SU-DHL-6 (cell line): ENCODE measurements around the gene APBA2.

Source experiments
- H2AFZ ChIP-seq: fragments of 200-600 bp; sonication (generic); 2 replicates; pipeline ENCODE4 v1.6.1; 2014; ENCODE audit warnings: low read depth, mild to moderate bottlenecking, moderate library complexity, mixed read lengths, antibody characterized with exemption, low read length; ENCODE audit not compliant: severe bottlenecking
- H3F3A ChIP-seq: fragments of 200-600 bp; shearing (Covaris generic); 2 replicates; pipeline ENCODE4 v1.6.0; 2016; ENCODE audit warnings: antibody characterized with exemption, mild to moderate bottlenecking; ENCODE audit not compliant: insufficient read depth
- H3K27ac ChIP-seq: fragments of 200-600 bp; sonication (generic); 2 replicates; pipeline ENCODE4 v1.5.1; 2016; ENCODE audit warnings: low read depth, mild to moderate bottlenecking, low read length, moderate library complexity, mixed read lengths
- H3K27me3 ChIP-seq: fragments of 200-600 bp; sonication (generic), shearing (Covaris generic); 2 replicates; pipeline ENCODE4 v1.6.0; 2014; ENCODE audit warnings: mild to moderate bottlenecking, low read length
- H3K36me3 ChIP-seq: fragments of 200-600 bp; sonication (generic); 2 replicates; pipeline ENCODE4 v1.6.1; 2014; ENCODE audit warnings: mild to moderate bottlenecking, low read length, mixed read lengths
- H3K4me2 ChIP-seq: fragments of 300-600, 200-600 bp; shearing (Covaris generic), sonication (generic); 2 replicates; pipeline ENCODE4 v1.6.0; 2014; ENCODE audit warnings: low read length, low read depth, mild to moderate bottlenecking; ENCODE audit not compliant: poor library complexity, severe bottlenecking
- H3K4me3 ChIP-seq: fragments of 200-600 bp; sonication (generic); 2 replicates; pipeline ENCODE4 v1.5.1; 2014; ENCODE audit warnings: antibody characterized with exemption, low read length, mild to moderate bottlenecking, mixed read lengths; ENCODE audit not compliant: insufficient read depth, poor library complexity, severe bottlenecking
- H3K79me2 ChIP-seq: fragments of 200-600 bp; sonication (generic); 2 replicates; pipeline ENCODE4 v1.6.1; 2014; ENCODE audit warnings: mild to moderate bottlenecking, low read length, moderate library complexity; ENCODE audit not compliant: insufficient read depth
- H3K9ac ChIP-seq: fragments of 200-600 bp; sonication (generic); 2 replicates; pipeline ENCODE4 v1.7.0; 2014; ENCODE audit warnings: mild to moderate bottlenecking, low read length
- H3K9me2 ChIP-seq: fragments of 200-600 bp; sonication (generic); replicated peaks from 2 replicates; pipeline ENCODE4 v1.6.1; 2014; ENCODE audit warnings: low read length; ENCODE audit not compliant: insufficient read depth
- H3K9me3 ChIP-seq: fragments of 200-600 bp; sonication (generic); 2 replicates; pipeline ENCODE4 v1.6.1; 2014; ENCODE audit warnings: low read length, mixed read lengths; ENCODE audit not compliant: insufficient read depth
- H4K20me1 ChIP-seq: fragments of 200-600 bp; sonication (generic); 2 replicates; pipeline ENCODE4 v1.6.1; 2014; ENCODE audit warnings: low read depth, mild to moderate bottlenecking, antibody characterized with exemption, low read length, moderate library complexity, mixed read lengths
- EZH2phosphoT487 ChIP-seq: fragments of 200-600 bp; sonication (generic), shearing (Covaris generic); conservative IDR thresholded peaks from 2 replicates; pipeline ENCODE4 v1.6.1; 2018; ENCODE audit warnings: mild to moderate bottlenecking, antibody characterized with exemption, low read length, moderate library complexity, mixed read lengths
- TF ChIP-seq, protein P1 (sequence below): fragments of 200-600 bp; sonication (generic); IDR thresholded peaks from one replicate; pipeline ENCODE4 v1.5.1; 2017; ENCODE audit warnings: antibody characterized with exemption, mild to moderate bottlenecking, low read length, moderate library complexity; ENCODE audit not compliant: insufficient read depth, poor library complexity, severe bottlenecking

APBA2 gene

GRCh38 chr15:28944286-28944685 lies 58.5 kb downstream of the APBA2 start:
- Histone ChIP-seq H3K79me2 (no peaks in the 10 kb centered on the region), H3K27ac (no peak overlapping the region), H3K9ac (no peak overlapping the region), H3K4me3 (no peak overlapping the region), H3K4me2 (no peak overlapping the region), H3K9me2 (no peaks in the 10 kb centered on the region), H3K36me3 (no peaks in the 10 kb centered on the region), H2AFZ (no peak overlapping the region), H3K27me3 (no peaks in the 10 kb centered on the region), H3K9me3 (no peaks in the 10 kb centered on the region), H3F3A (no peaks in the 10 kb centered on the region), H4K20me1 (no peaks in the 10 kb centered on the region)
- TF ChIP-seq, protein P1, sequence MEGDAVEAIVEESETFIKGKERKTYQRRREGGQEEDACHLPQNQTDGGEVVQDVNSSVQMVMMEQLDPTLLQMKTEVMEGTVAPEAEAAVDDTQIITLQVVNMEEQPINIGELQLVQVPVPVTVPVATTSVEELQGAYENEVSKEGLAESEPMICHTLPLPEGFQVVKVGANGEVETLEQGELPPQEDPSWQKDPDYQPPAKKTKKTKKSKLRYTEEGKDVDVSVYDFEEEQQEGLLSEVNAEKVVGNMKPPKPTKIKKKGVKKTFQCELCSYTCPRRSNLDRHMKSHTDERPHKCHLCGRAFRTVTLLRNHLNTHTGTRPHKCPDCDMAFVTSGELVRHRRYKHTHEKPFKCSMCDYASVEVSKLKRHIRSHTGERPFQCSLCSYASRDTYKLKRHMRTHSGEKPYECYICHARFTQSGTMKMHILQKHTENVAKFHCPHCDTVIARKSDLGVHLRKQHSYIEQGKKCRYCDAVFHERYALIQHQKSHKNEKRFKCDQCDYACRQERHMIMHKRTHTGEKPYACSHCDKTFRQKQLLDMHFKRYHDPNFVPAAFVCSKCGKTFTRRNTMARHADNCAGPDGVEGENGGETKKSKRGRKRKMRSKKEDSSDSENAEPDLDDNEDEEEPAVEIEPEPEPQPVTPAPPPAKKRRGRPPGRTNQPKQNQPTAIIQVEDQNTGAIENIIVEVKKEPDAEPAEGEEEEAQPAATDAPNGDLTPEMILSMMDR: no peak
- no peak for TF ChIP-seq EZH2phosphoT487

DNA sequence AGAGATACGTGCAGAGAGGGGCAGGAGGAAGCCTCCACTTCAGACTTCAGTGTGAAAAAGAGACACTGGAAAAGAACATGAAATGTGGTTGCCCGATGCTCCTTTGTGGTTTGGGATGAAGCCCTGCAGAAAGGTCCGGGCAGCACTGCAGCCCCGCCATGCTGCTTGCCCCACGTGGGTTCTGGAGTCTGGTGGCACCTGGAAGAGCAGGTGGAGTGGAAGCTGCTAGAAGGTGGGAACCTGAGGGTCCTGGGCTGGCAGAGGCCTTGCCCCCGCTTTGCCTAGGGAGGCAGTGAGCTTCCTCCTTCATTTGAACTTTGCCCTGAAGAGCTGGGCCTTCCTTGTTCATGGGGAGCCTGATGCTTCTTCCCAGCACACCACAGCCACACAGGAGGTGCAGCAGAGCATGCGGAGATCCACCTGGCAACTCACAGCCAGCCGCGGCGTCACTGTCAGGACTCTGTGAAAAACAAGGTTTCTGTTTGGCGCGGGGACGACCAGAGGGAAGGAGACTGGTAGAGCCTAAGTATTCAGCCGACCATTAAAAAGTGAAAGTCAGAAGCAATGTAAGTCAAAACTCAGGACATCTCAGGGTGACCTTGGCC lies 59.0 kb downstream of the APBA2 start:
- Histone ChIP-seq H3K27ac (no peak overlapping the region), H3K27me3 (no peaks in the 10 kb centered on the region), H3K36me3 (no peaks in the 10 kb centered on the region), H3K4me3 (no peak overlapping the region), H3K9ac (no peak overlapping the region), H4K20me1 (no peaks in the 10 kb centered on the region), H3F3A (no peaks in the 10 kb centered on the region), H2AFZ (no peak overlapping the region), H3K9me3 (no peaks in the 10 kb centered on the region), H3K4me2 (no peak overlapping the region), H3K79me2 (no peaks in the 10 kb centered on the region), H3K9me2 (no peaks in the 10 kb centered on the region)
- TF ChIP-seq EZH2phosphoT487: no peak
- TF ChIP-seq, protein P1: no peak

GRCh38 chr15:28945626-28946230 lies 60.0 kb downstream of the APBA2 start:
- Histone ChIP-seq H2AFZ (no peak overlapping the region), H3K36me3 (no peaks in the 10 kb centered on the region), H3K27ac (no peak overlapping the region), H3K4me2 (no peak overlapping the region), H3K9ac (no peak overlapping the region), H3F3A (no peaks in the 10 kb centered on the region), H4K20me1 (no peaks in the 10 kb centered on the region), H3K9me2 (no peaks in the 10 kb centered on the region), H3K4me3 (no peak overlapping the region), H3K9me3 (no peaks in the 10 kb centered on the region), H3K79me2 (no peaks in the 10 kb centered on the region), H3K27me3 (no peaks in the 10 kb centered on the region)
- TF ChIP-seq EZH2phosphoT487: no peak
- TF ChIP-seq, protein P1: no peak
